H9 (cell line): ENCODE data around the gene HBZ. TPM values are rescaled to one million over a fixed set of nuclear protein-coding genes. Genes with fewer than 3 reads are reported as not detected.

ENCODE experiments used
- DNase-seq: peaks from one replicate; pipeline ENCODE4 v3.0.0-alpha.2; 2017
- H2AFZ ChIP-seq: one replicate; pipeline ENCODE4 v1.6.1; 2013; ENCODE audit warnings: mild to moderate bottlenecking, low read length, control low read depth, moderate library complexity
- H2AK5ac ChIP-seq: 2 replicates; pipeline ENCODE4 v1.6.1; 2013; ENCODE audit warnings: low read length, control low read depth, mixed read lengths; ENCODE audit not compliant: insufficient read length
- H2BK120ac ChIP-seq: one replicate; pipeline ENCODE4 v1.6.1; 2013; ENCODE audit warnings: low read depth, mild to moderate bottlenecking, low read length, control low read depth, inconsistent platforms; ENCODE audit not compliant: poor library complexity, severe bottlenecking
- H2BK12ac ChIP-seq: 2 replicates; pipeline ENCODE4 v1.6.1; 2013; ENCODE audit warnings: low read length, control low read depth, mixed read lengths, low read depth; ENCODE audit not compliant: insufficient read length
- H2BK15ac ChIP-seq: 2 replicates; pipeline ENCODE4 v1.6.1; 2013; ENCODE audit warnings: low read depth, low read length, control low read depth
- H2BK20ac ChIP-seq: one replicate; pipeline ENCODE4 v1.6.1; 2013; ENCODE audit warnings: low read depth, mild to moderate bottlenecking, low read length, control low read depth, inconsistent platforms; ENCODE audit not compliant: poor library complexity, severe bottlenecking
- H2BK5ac ChIP-seq: 2 replicates; pipeline ENCODE4 v1.6.1; 2013; ENCODE audit warnings: low read length, control low read depth, mixed read lengths; ENCODE audit not compliant: insufficient read length
- H3K14ac ChIP-seq: 2 replicates; pipeline ENCODE4 v1.6.1; 2013; ENCODE audit warnings: low read length, control low read depth; ENCODE audit not compliant: insufficient read depth
- H3K18ac ChIP-seq: 2 replicates; pipeline ENCODE4 v1.6.1; 2013; ENCODE audit warnings: low read depth, mild to moderate bottlenecking, mixed read lengths, low read length, control low read depth; ENCODE audit not compliant: insufficient read length
- H3K23ac ChIP-seq: 2 replicates; pipeline ENCODE4 v1.6.1; 2013; ENCODE audit warnings: low read length, control low read depth, mixed read lengths, low read depth; ENCODE audit not compliant: insufficient read length
- H3K23me2 ChIP-seq: 2 replicates; pipeline ENCODE4 v1.6.1; 2013; ENCODE audit warnings: low read depth, mild to moderate bottlenecking, mixed read lengths, low read length, control low read depth; ENCODE audit not compliant: insufficient read length, poor library complexity, severe bottlenecking
- H3K27ac ChIP-seq: 2 replicates; pipeline ENCODE4 v1.5.1; 2013; ENCODE audit warnings: low read length, control low read depth, mixed read lengths, low read depth; ENCODE audit not compliant: insufficient read length
- H3K27me3 ChIP-seq: 2 replicates; pipeline ENCODE4 v1.6.1; 2013; ENCODE audit warnings: low read length, control low read depth, inconsistent platforms; ENCODE audit not compliant: insufficient read depth
- H3K4ac ChIP-seq: 2 replicates; pipeline ENCODE4 v1.6.1; 2013; ENCODE audit warnings: low read depth, mild to moderate bottlenecking, control low read depth, inconsistent platforms, low read length, moderate library complexity
- H3K4me1 ChIP-seq: 2 replicates; pipeline ENCODE4 v1.6.1; 2013; ENCODE audit warnings: low read length, control low read depth, inconsistent platforms; ENCODE audit not compliant: insufficient read depth
- H3K4me2 ChIP-seq: 2 replicates; pipeline ENCODE4 v1.6.1; 2013; ENCODE audit warnings: low read length, control low read depth, mixed read lengths; ENCODE audit not compliant: insufficient read length, insufficient read depth
- H3K56ac ChIP-seq: 2 replicates; pipeline ENCODE4 v1.6.1; 2013; ENCODE audit warnings: low read depth, mild to moderate bottlenecking, mixed read lengths, low read length, control low read depth; ENCODE audit not compliant: insufficient read length
- H3K79me1 ChIP-seq: 2 replicates; pipeline ENCODE4 v1.6.1; 2013; ENCODE audit warnings: low read depth, mild to moderate bottlenecking, moderate library complexity, low read length, control low read depth, inconsistent platforms; ENCODE audit not compliant: insufficient read depth, poor library complexity, severe bottlenecking
- H3K79me2 ChIP-seq: 2 replicates; pipeline ENCODE4 v1.6.1; 2013; ENCODE audit warnings: low read length, control low read depth, inconsistent platforms; ENCODE audit not compliant: insufficient read depth
- H3K9ac ChIP-seq: 2 replicates; pipeline ENCODE4 v1.6.1; 2013; ENCODE audit warnings: low read length, control low read depth, mixed read lengths; ENCODE audit not compliant: insufficient read length; ENCODE audit errors: extremely low read depth
- H3K9me3 ChIP-seq: one replicate; pipeline ENCODE4 v1.6.1; 2013; ENCODE audit warnings: low read depth, low read length, inconsistent platforms; ENCODE audit not compliant: control insufficient read depth
- H3T11ph ChIP-seq: one replicate; pipeline ENCODE4 v1.6.1; 2013; ENCODE audit warnings: mild to moderate bottlenecking, low read length, control low read depth, inconsistent platforms
- H4K20me1 ChIP-seq: one replicate; pipeline ENCODE4 v1.6.1; 2013; ENCODE audit not compliant: control insufficient read depth, insufficient read length, insufficient read depth
- H4K5ac ChIP-seq: 2 replicates; pipeline ENCODE4 v1.6.1; 2013; ENCODE audit warnings: low read depth, mild to moderate bottlenecking, mixed read lengths, low read length, control low read depth; ENCODE audit not compliant: insufficient read length
- H4K8ac ChIP-seq: replicated peaks from 2 replicates; pipeline ENCODE4 v1.6.1; 2013; ENCODE audit warnings: low read length, control low read depth, mixed read lengths, low read depth; ENCODE audit not compliant: insufficient read length
- H4K91ac ChIP-seq: 2 replicates; pipeline ENCODE4 v1.6.1; 2013; ENCODE audit warnings: low read depth, mild to moderate bottlenecking, moderate library complexity, mixed read lengths, low read length, control low read depth; ENCODE audit not compliant: insufficient read length
- H3K27ac Mint-ChIP-seq, 3 experiments: 2 replicates in 2 of 3; 3 replicates in 1 of 3; pipeline ENCODE4 v1.8.0; 2020 to 2021; ENCODE audit warnings: mixed read lengths in 3 of 3, mild to moderate bottlenecking in 1 of 3, moderate library complexity in 1 of 3
- H3K27me3 Mint-ChIP-seq: 2 replicates; pipeline ENCODE4 v1.8.0; 2021; ENCODE audit warnings: low read depth, mild to moderate bottlenecking, moderate library complexity, mixed read lengths
- H3K36me3 Mint-ChIP-seq, 3 experiments: 2 replicates in 2 of 3; 3 replicates in 1 of 3; pipeline ENCODE4 v1.8.0; 2020 to 2021; ENCODE audit warnings: low read depth in 3 of 3, mixed read lengths in 3 of 3; ENCODE audit not compliant: insufficient read depth in 1 of 3
- H3K4me1 Mint-ChIP-seq, 2 experiments: 2 replicates each; pipeline ENCODE4 v1.8.0; 2020; ENCODE audit warnings: mixed read lengths in 2 of 2
- H3K4me3 Mint-ChIP-seq, 2 experiments: 2 replicates in 1 of 2; 3 replicates in 1 of 2; pipeline ENCODE4 v1.8.0; 2020 to 2021; ENCODE audit warnings: mild to moderate bottlenecking in 2 of 2, mixed read lengths in 2 of 2, moderate library complexity in 1 of 2
- H3K9me3 Mint-ChIP-seq, 2 experiments: 2 replicates in 1 of 2; 3 replicates in 1 of 2; pipeline ENCODE4 v1.8.0; 2020; ENCODE audit warnings: mild to moderate bottlenecking in 2 of 2, mixed read lengths in 2 of 2, moderate library complexity in 1 of 2
- CTCF ChIP-seq: fragments of 200-600 bp; sonication (generic); conservative IDR thresholded peaks from 3 replicates; pipeline ENCODE4 v1.8.0; 2021; ENCODE audit warnings: antibody characterized with exemption, mild to moderate bottlenecking
- WGBS: extraction: QIAGEN DNeasy Blood & Tissue Kit; methylation state at CpG from one replicate; pipeline ENCODE4 v1.1.7; 2013; ENCODE audit warnings: missing lambda C conversion rate, low lambda C conversion rate, mixed read lengths; ENCODE audit not compliant: insufficient read length; ENCODE audit errors: extremely low coverage; 5-methylcytosine and 5-hydroxymethylcytosine counted together
- total RNA-seq: library from RNA; stranded (reverse); gene quantifications from 2 replicates; pipeline ENCODE4 v1.2.1, GENCODE V29; 2021

Gene HBZ
- total RNA-seq, 1 experiment from 2014 or later, result not detected

DNA sequence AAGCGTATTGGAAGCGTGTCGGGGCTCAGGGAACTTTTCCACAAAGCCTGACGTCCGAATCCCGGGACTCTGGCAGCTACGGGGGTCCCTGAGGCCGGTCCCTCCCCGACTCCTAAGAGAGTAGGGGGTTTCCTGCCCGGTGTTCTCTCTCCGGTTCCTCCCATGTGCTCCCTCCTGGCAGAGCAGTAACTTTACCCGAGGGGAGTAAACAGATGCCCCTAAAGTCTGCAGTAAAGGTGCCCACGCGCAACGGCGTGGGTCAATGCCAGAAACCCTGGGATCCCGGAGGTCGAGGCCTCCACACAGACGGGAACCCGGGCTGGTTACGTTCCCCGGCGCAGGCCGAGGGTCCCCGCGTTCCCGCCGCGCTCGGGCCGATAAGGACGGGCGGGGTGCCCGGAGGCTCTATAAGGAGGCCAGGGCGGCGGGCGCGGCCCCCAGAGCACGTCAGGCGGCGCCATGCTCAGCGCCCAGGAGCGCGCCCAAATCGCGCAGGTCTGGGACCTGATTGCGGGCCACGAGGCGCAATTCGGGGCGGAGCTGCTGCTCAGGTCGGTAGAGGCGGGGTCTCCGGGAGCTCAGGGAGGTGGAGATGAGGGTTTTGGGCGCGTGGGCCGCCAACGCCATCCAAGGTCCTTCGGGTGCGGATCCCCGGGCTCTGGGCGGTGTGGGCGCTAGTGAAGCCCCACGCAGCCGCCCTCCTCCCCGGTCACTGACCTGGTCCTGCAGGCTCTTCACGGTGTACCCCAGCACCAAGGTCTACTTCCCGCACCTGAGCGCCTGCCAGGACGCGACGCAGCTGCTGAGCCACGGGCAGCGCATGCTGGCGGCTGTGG lies 13.3 kb downstream of the HBZ start, which contains the start of gene HBM:
Gene HBM (plus strand): TSS at position 440 of the 836 bp plus-strand sequence. CDS start 20 bp downstream, at position 460.
- H3K27me3 Mint-ChIP-seq, result peaks cover 79% of the 10 kb centered on the region
- Histone ChIP-seq H3K23ac (no peak within 1 kb of the TSS), H3K79me2 (no peaks in the 10 kb centered on the region), H4K91ac (no peak within 1 kb of the TSS), H2BK15ac (no peak within 1 kb of the TSS; the same call in 1 of the 2 replicates), H3K18ac (no peak within 1 kb of the TSS), H4K20me1 (no peaks in the 10 kb centered on the region), H3K27ac (no peak within 1 kb of the TSS), H3K4me1 (no peaks in the 10 kb centered on the region; the same call in 1 of the 2 replicates), H3K14ac (no peak within 1 kb of the TSS), H3K9ac (no peak within 1 kb of the TSS), H3K4ac (no peak within 1 kb of the TSS), H2BK12ac (no peak within 1 kb of the TSS), H2BK5ac (no peak within 1 kb of the TSS), H3K9me3 (no peaks in the 10 kb centered on the region), H4K8ac (no peak within 1 kb of the TSS), H2AFZ (no peak within 1 kb of the TSS), H3K27me3 (peaks cover 34% of the 10 kb centered on the region), H3K79me1 (no peaks in the 10 kb centered on the region), H3T11ph (no peak within 1 kb of the TSS), H4K5ac (no peak within 1 kb of the TSS), H2BK20ac (no peak within 1 kb of the TSS), H3K4me2 (peak within 1 kb of the TSS; percentile 33), H2AK5ac (no peak within 1 kb of the TSS), H2BK120ac (no peak within 1 kb of the TSS), H3K56ac (no peak within 1 kb of the TSS), H3K23me2 (peaks cover 8% of the 10 kb centered on the region)
- H3K27ac Mint-ChIP-seq, result no peak within 1 kb of the TSS
- peaks cover 0 to 1% of the 10 kb centered on the region in 2 experiments; a peak in 1 of 5 replicates for H3K9me3 Mint-ChIP-seq
- no peak for TF ChIP-seq CTCF
- no peaks in the 10 kb centered on the region for H3K36me3 Mint-ChIP-seq
- no peak for DNase-seq
- no CpG with 5 or more reads among the region's 75 CpGs for WGBS
- peak within 1 kb of the TSS; percentile 47 to 76 for H3K4me3 Mint-ChIP-seq
- peaks cover 26 to 30% of the 10 kb centered on the region in 2 experiments for H3K4me1 Mint-ChIP-seq
